Bronchial epithelial cell (primary cell): ENCODE results near the gene DSCAML1. TPM values are rescaled to one million over a fixed set of nuclear protein-coding genes. Genes with fewer than 3 reads are reported as not detected.

Experiments used
- DNase-seq: peaks from one replicate; pipeline ENCODE4 v3.0.0-alpha.2; 2010; ENCODE audit warnings: low read depth
- FAIRE-seq: peaks from 2 replicates; lab custom pipeline; 2011; peaks lifted over from hg19 to GRCh38; lab: Jason Lieb, UNC
- H3K27me3 ChIP-seq: 2 replicates; pipeline ENCODE4 v1.5.1; 2011; ENCODE audit warnings: low read length; ENCODE audit not compliant: control insufficient read depth, insufficient read depth
- H3K36me3 ChIP-seq: 2 replicates; pipeline ENCODE4 v1.5.1; 2011; ENCODE audit warnings: low read length; ENCODE audit not compliant: control insufficient read depth, insufficient read depth
- H3K4me3 ChIP-seq: 2 replicates; pipeline ENCODE4 v1.5.1; 2011; ENCODE audit warnings: mild to moderate bottlenecking, low read depth, low read length, control low read depth
- total RNA-seq: library from RNA; depleted of rRNA; stranded (reverse); fragments of >200 nt; gene quantifications from 2 replicates; pipeline ENCODE4 v1.2.1, GENCODE V29; 2014
- TF ChIP-seq, protein P1 (sequence below): IDR thresholded peaks from 2 replicates; pipeline ENCODE4 v1.5.1; 2011; ENCODE audit warnings: mild to moderate bottlenecking, moderate library complexity, low read length, control low read depth, inconsistent platforms; ENCODE audit not compliant: insufficient read depth, severe bottlenecking

Gene DSCAML1
- total RNA-seq, 1 donor from 2014 or later = under 0.01 TPM

DNA sequence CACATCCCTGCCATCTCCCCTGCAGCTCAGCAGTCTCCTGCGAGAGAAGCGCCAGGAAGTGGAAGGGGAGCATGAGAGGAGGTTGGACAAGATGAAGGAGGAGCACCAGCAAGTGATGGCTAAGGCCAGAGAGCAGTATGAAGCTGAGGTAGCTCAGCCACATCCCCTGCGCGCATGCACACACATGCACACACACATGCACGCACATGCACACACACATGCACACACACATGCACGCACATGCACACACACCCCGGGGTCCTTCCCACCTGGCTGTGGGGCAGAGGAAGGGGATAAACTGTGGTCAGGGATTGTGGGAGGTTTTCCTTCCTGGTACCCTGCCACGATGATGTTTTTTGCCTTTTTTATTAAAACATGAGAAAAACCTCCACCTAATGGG, 404.0 kb downstream of the DSCAML1 start:
- FAIRE-seq (no peak), DNase-seq (no peak)
- Histone ChIP-seq H3K27me3 (no peaks in the 10 kb centered on the region), H3K36me3 (peaks cover 35% of the 10 kb centered on the region), H3K4me3 (no peak overlapping the region)
- TF ChIP-seq, protein P1, sequence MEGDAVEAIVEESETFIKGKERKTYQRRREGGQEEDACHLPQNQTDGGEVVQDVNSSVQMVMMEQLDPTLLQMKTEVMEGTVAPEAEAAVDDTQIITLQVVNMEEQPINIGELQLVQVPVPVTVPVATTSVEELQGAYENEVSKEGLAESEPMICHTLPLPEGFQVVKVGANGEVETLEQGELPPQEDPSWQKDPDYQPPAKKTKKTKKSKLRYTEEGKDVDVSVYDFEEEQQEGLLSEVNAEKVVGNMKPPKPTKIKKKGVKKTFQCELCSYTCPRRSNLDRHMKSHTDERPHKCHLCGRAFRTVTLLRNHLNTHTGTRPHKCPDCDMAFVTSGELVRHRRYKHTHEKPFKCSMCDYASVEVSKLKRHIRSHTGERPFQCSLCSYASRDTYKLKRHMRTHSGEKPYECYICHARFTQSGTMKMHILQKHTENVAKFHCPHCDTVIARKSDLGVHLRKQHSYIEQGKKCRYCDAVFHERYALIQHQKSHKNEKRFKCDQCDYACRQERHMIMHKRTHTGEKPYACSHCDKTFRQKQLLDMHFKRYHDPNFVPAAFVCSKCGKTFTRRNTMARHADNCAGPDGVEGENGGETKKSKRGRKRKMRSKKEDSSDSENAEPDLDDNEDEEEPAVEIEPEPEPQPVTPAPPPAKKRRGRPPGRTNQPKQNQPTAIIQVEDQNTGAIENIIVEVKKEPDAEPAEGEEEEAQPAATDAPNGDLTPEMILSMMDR = no peak

DNA sequence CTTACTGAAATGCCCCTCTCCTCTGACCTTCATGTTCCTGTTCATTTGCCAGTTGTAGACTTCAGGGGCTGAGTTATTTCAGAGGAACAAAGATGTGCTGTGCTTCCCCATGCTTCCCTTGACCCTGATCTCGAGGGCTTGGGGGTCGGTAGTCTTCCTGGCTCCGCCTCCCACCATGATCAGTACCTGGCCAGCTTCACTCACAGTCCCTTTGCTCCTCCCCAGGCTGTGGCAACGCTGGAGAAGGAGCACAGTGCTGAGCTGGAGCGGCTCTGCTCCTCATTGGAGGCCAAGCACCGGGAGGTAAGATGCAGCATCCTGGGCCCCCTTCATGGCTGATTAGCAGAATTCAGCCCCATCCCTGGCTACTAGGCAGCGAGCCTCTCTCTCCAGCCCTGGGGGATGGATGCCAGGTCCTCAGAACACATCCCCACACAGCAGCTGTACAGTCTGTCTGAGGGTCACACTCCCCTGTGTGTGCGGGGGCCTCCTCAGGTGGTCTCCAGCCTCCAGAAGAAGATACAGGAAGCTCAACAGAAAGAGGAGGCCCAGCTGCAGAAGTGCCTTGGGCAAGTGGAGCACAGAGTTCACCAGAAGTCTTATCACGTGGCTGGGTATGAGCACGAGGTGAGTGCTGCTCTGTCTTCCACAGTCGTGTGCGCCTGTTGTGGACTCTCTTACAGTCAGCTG, 404.9 kb downstream of the DSCAML1 start:
- DNase-seq = no peak
- Histone ChIP-seq H3K36me3 (peaks cover 37% of the 10 kb centered on the region), H3K4me3 (no peak overlapping the region), H3K27me3 (no peaks in the 10 kb centered on the region)
- no peak for FAIRE-seq
- TF ChIP-seq, protein P1 = no peak

DNA sequence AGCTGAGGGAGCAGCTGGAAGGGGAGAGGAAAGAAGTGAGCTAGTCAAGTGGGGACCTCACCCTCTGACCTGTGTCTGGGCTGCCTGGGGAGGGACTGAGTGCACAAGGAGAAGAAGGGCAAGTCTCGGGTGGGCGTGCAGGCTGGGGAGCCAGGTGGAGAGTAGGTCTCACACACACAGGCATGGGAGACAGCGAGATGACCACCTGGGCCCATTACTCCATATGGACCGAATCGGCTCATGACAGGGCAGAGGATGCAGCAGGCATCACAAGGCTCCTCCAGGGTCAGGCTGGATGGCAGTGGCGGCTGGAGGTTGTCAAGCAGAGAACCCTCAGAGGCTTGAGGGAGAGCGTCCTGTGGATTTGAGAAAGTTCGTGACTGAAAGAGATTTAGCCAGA, 405.8 kb downstream of the DSCAML1 start:
- Histone ChIP-seq H3K27me3 (no peaks in the 10 kb centered on the region), H3K36me3 (peaks cover 36% of the 10 kb centered on the region), H3K4me3 (no peak overlapping the region)
- DNase-seq = no peak
- TF ChIP-seq, protein P1 = no peak
- FAIRE-seq = no peak

DNA sequence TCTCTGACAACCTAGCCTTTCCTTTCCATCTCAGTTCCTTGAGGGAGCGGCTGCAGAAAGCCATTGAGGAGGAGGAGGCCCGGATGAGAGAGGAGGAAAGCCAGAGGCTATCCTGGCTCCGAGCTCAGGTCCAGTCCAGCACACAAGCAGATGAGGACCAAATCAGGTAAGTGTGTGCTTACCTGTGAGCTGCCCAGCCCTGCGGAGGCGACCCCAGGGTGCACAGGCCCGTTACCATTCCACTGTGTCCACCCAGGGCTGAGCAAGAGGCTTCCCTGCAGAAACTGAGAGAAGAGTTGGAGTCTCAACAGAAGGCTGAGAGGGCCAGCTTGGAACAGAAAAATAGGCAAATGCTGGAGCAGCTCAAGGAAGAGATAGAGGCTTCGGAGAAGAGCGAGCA, 406.3 kb downstream of the DSCAML1 start:
- no peaks in the 10 kb centered on the region for H3K27me3 ChIP-seq
- H3K4me3 ChIP-seq = no peak overlapping the region
- no peak for FAIRE-seq
- H3K36me3 ChIP-seq = peaks cover 37% of the 10 kb centered on the region
- TF ChIP-seq, protein P1 = no peak
- DNase-seq = no peak

DNA sequence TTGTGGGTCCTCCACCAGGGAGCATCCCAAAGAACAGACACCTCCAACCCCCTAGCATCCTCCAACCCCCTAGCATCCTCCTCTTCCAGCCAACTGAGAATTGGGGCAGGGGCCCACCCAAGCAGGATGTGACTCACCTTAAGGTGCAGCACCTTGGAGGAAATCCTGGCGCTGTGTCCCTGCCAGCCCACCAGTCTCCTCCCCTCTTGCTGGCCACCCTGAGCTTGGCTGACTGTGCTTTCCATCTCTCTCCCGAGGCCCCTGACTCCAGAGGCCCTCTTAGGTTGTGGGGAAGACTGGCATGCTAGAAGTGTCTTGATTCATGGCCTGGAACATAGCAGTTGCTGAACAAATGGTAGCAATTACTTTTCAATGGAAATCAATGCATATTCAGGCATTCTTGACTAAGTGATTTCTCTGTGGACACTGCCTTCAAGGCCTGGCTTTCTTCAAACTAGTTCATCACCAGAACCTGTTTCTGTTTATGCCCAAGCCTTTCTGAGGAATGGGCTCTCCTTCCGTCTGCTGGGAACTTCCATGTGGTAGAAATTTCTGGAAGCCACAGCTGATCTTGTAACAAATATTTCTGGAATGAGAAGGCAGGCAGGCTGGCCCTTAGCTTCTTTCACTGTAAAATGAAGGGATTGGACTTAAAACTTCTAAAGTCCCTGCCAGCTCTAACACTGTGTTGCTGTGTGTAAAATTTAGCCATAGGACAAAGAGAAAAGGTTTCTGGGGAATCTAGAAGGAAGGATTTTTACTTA, 408.8 kb downstream of the DSCAML1 start:
- H3K36me3 ChIP-seq = peaks cover 26% of the 10 kb centered on the region
- H3K4me3 ChIP-seq = no peak overlapping the region
- no peak for FAIRE-seq
- no peaks in the 10 kb centered on the region for H3K27me3 ChIP-seq
- DNase-seq = no peak
- TF ChIP-seq, protein P1 = no peak
